Panc1 (cell line): ENCODE measurements around the gene CES2.

Source experiments
- TCF7L2 ChIP-seq: IDR thresholded peaks from 2 replicates; pipeline ENCODE4 v1.6.1; 2011; ENCODE audit warnings: mild to moderate bottlenecking, low read depth, low read length, inconsistent platforms
- TF ChIP-seq, protein P1 (sequence below): fragments of 450-650 bp; IDR thresholded peaks from 2 replicates; pipeline ENCODE4 v1.5.1; 2017; ENCODE audit warnings: mild to moderate bottlenecking

DNA sequence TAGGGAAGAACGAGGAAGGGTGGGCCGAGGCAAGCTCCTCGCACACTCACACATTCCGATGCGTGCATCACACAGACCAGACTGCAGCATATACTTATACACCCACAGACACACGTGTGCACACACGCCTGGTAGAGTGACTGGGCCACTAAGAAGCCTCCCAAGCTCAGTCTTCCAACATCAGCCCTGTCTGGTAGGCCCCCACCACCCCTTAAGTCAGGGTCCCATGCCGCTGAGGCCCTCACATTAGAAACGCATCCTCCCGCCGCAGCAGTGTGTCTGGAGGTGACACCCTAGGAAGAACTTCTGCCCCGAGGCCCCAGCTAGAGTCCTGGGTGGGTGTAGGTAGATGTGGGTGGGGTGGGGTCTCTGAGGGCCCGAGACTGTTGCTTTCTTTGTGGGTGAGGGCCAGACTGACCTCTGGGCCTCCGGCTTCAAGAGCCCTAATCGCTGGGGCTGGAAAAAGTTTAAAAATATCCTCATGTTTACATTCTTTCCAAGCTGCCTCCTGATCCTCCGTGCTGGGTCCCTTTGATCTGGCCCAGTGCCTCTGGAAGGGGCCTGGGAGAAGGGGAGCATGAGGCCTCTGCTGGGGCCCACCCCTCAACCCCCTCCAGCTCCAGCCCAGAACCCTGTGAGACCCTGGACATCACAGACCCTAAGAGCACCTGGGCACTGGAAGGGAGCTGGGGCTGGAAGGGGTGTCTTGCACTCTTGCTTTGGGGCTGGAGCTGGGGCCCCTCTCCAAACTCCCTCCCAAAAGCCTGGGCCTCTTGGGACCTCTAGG, 30.3 kb upstream of the CES2 start:
- TF ChIP-seq, protein P1, sequence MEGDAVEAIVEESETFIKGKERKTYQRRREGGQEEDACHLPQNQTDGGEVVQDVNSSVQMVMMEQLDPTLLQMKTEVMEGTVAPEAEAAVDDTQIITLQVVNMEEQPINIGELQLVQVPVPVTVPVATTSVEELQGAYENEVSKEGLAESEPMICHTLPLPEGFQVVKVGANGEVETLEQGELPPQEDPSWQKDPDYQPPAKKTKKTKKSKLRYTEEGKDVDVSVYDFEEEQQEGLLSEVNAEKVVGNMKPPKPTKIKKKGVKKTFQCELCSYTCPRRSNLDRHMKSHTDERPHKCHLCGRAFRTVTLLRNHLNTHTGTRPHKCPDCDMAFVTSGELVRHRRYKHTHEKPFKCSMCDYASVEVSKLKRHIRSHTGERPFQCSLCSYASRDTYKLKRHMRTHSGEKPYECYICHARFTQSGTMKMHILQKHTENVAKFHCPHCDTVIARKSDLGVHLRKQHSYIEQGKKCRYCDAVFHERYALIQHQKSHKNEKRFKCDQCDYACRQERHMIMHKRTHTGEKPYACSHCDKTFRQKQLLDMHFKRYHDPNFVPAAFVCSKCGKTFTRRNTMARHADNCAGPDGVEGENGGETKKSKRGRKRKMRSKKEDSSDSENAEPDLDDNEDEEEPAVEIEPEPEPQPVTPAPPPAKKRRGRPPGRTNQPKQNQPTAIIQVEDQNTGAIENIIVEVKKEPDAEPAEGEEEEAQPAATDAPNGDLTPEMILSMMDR = no peak
- TF ChIP-seq TCF7L2 = no peak
